GM18499 (cell line): ENCODE results near the gene TMEM200C.

ENCODE experiments used
- ATAC-seq: cut with Tn5 transposase; IDR thresholded peaks from one replicate; pipeline ENCODE4 v1.9.1; 2021; ENCODE audit warnings: moderate number of reproducible peaks; ENCODE audit not compliant: insufficient read depth, unreplicated experiment

The TMEM200C gene

GRCh38 chr18:5895299-5895875 lies at the start of gene TMEM200C:
Gene TMEM200C (minus strand): TSS chr18:5895522. CDS start chr18:5892063, 3,459 bp downstream.
- ATAC-seq, result no peak

- no peak for ATAC-seq
Measured at GRCh38 chr18:5944448-5944847, 49.1 kb upstream of the TMEM200C start.

GRCh38 chr18:5943514-5943913 lies 48.2 kb upstream of the TMEM200C start:
- ATAC-seq, result no peak

- ATAC-seq, result no peak
Measured at GRCh38 chr18:5942591-5942990, 47.3 kb upstream of the TMEM200C start.

- no peak for ATAC-seq
Measured at GRCh38 chr18:5941890-5942289, 46.6 kb upstream of the TMEM200C start.

- ATAC-seq, result no peak
Measured at GRCh38 chr18:5939801-5940667, 44.7 kb upstream of the TMEM200C start.

- ATAC-seq, result no peak
Measured at GRCh38 chr18:5937795-5938194, 42.5 kb upstream of the TMEM200C start.

GRCh38 chr18:5937121-5937520 lies 41.8 kb upstream of the TMEM200C start:
- ATAC-seq, result no peak

GRCh38 chr18:5930789-5931188 lies 35.5 kb upstream of the TMEM200C start:
- ATAC-seq, result no peak

- ATAC-seq, result no peak
Measured at GRCh38 chr18:5918205-5918858, 23.0 kb upstream of the TMEM200C start.

- ATAC-seq, result no peak
Measured at GRCh38 chr18:5914951-5915350, 19.6 kb upstream of the TMEM200C start.

GRCh38 chr18:5914016-5914415 lies 18.7 kb upstream of the TMEM200C start:
- ATAC-seq, result no peak

- no peak for ATAC-seq
Measured at GRCh38 chr18:5912566-5912965, 17.2 kb upstream of the TMEM200C start.

- no peak for ATAC-seq
Measured at GRCh38 chr18:5909125-5909524, 13.8 kb upstream of the TMEM200C start.

- no peak for ATAC-seq
Measured at GRCh38 chr18:5903386-5903785, 8.1 kb upstream of the TMEM200C start.

GRCh38 chr18:5900262-5900661 lies 4.9 kb upstream of the TMEM200C start:
- no peak for ATAC-seq

- ATAC-seq, result no peak
Measured at GRCh38 chr18:5899835-5900234, 4.5 kb upstream of the TMEM200C start.

GRCh38 chr18:5895876-5896740 lies 786 bp upstream of the TMEM200C start:
- no peak for ATAC-seq

GRCh38 chr18:5894611-5895298 lies 567 bp downstream of the TMEM200C start:
- ATAC-seq, result no peak
